ENCODE measurements around the gene ATG2B. TPM values are rescaled to one million over a fixed set of nuclear protein-coding genes. Genes with fewer than 3 reads are reported as not detected.
A peak's percentile ranks its signal among the peaks of the same experiment; 100 is the strongest.

Gene ATG2B, protein sequence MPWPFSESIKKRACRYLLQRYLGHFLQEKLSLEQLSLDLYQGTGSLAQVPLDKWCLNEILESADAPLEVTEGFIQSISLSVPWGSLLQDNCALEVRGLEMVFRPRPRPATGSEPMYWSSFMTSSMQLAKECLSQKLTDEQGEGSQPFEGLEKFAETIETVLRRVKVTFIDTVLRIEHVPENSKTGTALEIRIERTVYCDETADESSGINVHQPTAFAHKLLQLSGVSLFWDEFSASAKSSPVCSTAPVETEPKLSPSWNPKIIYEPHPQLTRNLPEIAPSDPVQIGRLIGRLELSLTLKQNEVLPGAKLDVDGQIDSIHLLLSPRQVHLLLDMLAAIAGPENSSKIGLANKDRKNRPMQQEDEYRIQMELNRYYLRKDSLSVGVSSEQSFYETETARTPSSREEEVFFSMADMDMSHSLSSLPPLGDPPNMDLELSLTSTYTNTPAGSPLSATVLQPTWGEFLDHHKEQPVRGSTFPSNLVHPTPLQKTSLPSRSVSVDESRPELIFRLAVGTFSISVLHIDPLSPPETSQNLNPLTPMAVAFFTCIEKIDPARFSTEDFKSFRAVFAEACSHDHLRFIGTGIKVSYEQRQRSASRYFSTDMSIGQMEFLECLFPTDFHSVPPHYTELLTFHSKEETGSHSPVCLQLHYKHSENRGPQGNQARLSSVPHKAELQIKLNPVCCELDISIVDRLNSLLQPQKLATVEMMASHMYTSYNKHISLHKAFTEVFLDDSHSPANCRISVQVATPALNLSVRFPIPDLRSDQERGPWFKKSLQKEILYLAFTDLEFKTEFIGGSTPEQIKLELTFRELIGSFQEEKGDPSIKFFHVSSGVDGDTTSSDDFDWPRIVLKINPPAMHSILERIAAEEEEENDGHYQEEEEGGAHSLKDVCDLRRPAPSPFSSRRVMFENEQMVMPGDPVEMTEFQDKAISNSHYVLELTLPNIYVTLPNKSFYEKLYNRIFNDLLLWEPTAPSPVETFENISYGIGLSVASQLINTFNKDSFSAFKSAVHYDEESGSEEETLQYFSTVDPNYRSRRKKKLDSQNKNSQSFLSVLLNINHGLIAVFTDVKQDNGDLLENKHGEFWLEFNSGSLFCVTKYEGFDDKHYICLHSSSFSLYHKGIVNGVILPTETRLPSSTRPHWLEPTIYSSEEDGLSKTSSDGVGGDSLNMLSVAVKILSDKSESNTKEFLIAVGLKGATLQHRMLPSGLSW (N-terminal part only)
- total RNA-seq, result 10 to 100 TPM; 34.8 to 45.6 (median 35.8) TPM
- 54.0 TPM for total RNA-seq (2013)

- no peaks in the 10 kb centered on the region for H3K36me3 ChIP-seq (ENCODE audit: control insufficient read depth, insufficient read depth, low read length)
- TF ChIP-seq CTCF (IDR thresholded peaks at IDR 0.05), result no peak
- peak within 1 kb of the TSS; percentile 92 for H3K27ac ChIP-seq (ENCODE audit: low read length)
- peak; percentile 82 to 96 (median 87) for ATAC-seq
- Mint-ChIP-seq H3K9me3 (no peaks in the 10 kb centered on the region), H3K4me1 (peaks cover 35 to 45% of the 10 kb centered on the region in 2 donors), H3K27ac (peak within 1 kb of the TSS; percentile 83 to 93), H3K4me3 (peak within 1 kb of the TSS; percentile 91), H3K36me3 (no peaks in the 10 kb centered on the region), H3K27me3 (ENCODE audit: low read depth in 2 of 2) (no peaks in the 10 kb centered on the region)
- peaks cover 24% of the 10 kb centered on the region for H3K4me1 ChIP-seq (ENCODE audit: control insufficient read depth, insufficient read depth, low read length)
- intact Hi-C loops (cut with micrococcal nuclease), result loop anchor here (1.0 to 2.0 kb wide), 2 partner anchors 28 to 828 kb away; partner anchors contain the start of gene GLRX5
- peak; percentile 98 to 99 for DNase-seq
- WGBS (ENCODE audit: insufficient coverage), result under 1% methylated on average over 92 of the region's 92 CpGs
- H3K27me3 ChIP-seq (ENCODE audit: control insufficient read depth, insufficient read depth, low read length), result no peaks in the 10 kb centered on the region
- no peaks in the 10 kb centered on the region for H3K9me3 ChIP-seq (ENCODE audit: control insufficient read depth, insufficient read depth, low read length)
- H3K4me3 ChIP-seq (ENCODE audit: low read length), result peak within 1 kb of the TSS; percentile 88
These were observed at the start of gene ATG2B, which contains the start of gene GSKIP for GRCh38 chr14:96362965-96363750. TSS of gene ATG2B (minus strand) at chr14:96363341. CDS start at chr14:96362976, 365 bp downstream. TSS of gene GSKIP (plus strand) at chr14:96363526. CDS start at chr14:96382248, 18,722 bp downstream.

GRCh38 chr14:96410119-96410518, 47.0 kb upstream of the ATG2B start:
- intact Hi-C loops (cut with micrococcal nuclease), result no loop called here
- no peaks in the 10 kb centered on the region for H3K36me3 Mint-ChIP-seq
- WGBS (ENCODE audit: insufficient coverage), result 89% methylated on average over 4 of the region's 4 CpGs
- ATAC-seq (no peak), DNase-seq (no peak)
- H3K9me3 ChIP-seq (ENCODE audit: control insufficient read depth, insufficient read depth, low read length), result no peaks in the 10 kb centered on the region
- peaks cover 9 to 11% of the 10 kb centered on the region in 2 donors for H3K27me3 Mint-ChIP-seq (ENCODE audit: low read depth in 2 of 2)
- no peaks in the 10 kb centered on the region for H3K27me3 ChIP-seq (ENCODE audit: control insufficient read depth, insufficient read depth, low read length)
- no peak for TF ChIP-seq CTCF (IDR thresholded peaks at IDR 0.05)
- no peak overlapping the region for H3K27ac ChIP-seq (ENCODE audit: low read length)
- H3K36me3 ChIP-seq (ENCODE audit: control insufficient read depth, insufficient read depth, low read length), result no peaks in the 10 kb centered on the region
- H3K27ac Mint-ChIP-seq, result no peak overlapping the region
- no peak overlapping the region for H3K4me3 Mint-ChIP-seq
- no peak overlapping the region for H3K4me3 ChIP-seq (ENCODE audit: low read length)
- no peaks in the 10 kb centered on the region for H3K4me1 ChIP-seq (ENCODE audit: control insufficient read depth, insufficient read depth, low read length)
- H3K4me1 Mint-ChIP-seq, result no peaks in the 10 kb centered on the region
- no peaks in the 10 kb centered on the region for H3K9me3 Mint-ChIP-seq

GRCh38 chr14:96409701-96410100, 46.6 kb upstream of the ATG2B start:
- no peak overlapping the region for H3K27ac Mint-ChIP-seq
- no peaks in the 10 kb centered on the region for H3K36me3 Mint-ChIP-seq
- no peaks in the 10 kb centered on the region for H3K4me1 ChIP-seq (ENCODE audit: control insufficient read depth, insufficient read depth, low read length)
- H3K4me3 ChIP-seq (ENCODE audit: low read length), result no peak overlapping the region
- peaks cover 9 to 11% of the 10 kb centered on the region in 2 donors for H3K27me3 Mint-ChIP-seq (ENCODE audit: low read depth in 2 of 2)
- WGBS (ENCODE audit: insufficient coverage), result 93% methylated on average over 9 of the region's 9 CpGs
- H3K4me3 Mint-ChIP-seq, result no peak overlapping the region
- H3K9me3 Mint-ChIP-seq, result no peaks in the 10 kb centered on the region
- no peak for TF ChIP-seq CTCF (IDR thresholded peaks at IDR 0.05)
- H3K9me3 ChIP-seq (ENCODE audit: control insufficient read depth, insufficient read depth, low read length), result no peaks in the 10 kb centered on the region
- ATAC-seq (no peak), DNase-seq (no peak)
- H3K36me3 ChIP-seq (ENCODE audit: control insufficient read depth, insufficient read depth, low read length), result no peaks in the 10 kb centered on the region
- no peak overlapping the region for H3K27ac ChIP-seq (ENCODE audit: low read length)
- no peaks in the 10 kb centered on the region for H3K4me1 Mint-ChIP-seq
- no peaks in the 10 kb centered on the region for H3K27me3 ChIP-seq (ENCODE audit: control insufficient read depth, insufficient read depth, low read length)
- intact Hi-C loops (cut with micrococcal nuclease), result no loop called here

All from natural killer cell (primary cell).